ENCODE measurements around the gene VPREB1. TPM values are rescaled to one million over a fixed set of nuclear protein-coding genes. Genes with fewer than 3 reads are reported as not detected.

Gene VPREB1
- total RNA-seq, 1 experiment from 2014 or later, result not detected

GRCh38 chr22:22196833-22197477 is 47.6 kb upstream of the VPREB1 start:
- no peak overlapping the region for H3K27ac Mint-ChIP-seq
- TF ChIP-seq NFYB (CRISPR knock-in tag; conservative IDR thresholded peaks at IDR 0.05; ENCODE audit: low read depth) (no peak), ZNF138 (CRISPR knock-in tag; conservative IDR thresholded peaks at IDR 0.05) (no peak), CREB1 (CRISPR knock-in tag; IDR thresholded peaks at IDR 0.05) (no peak), ZNF121 (CRISPR knock-in tag; IDR thresholded peaks at IDR 0.05) (no peak), MAX (CRISPR knock-in tag; IDR thresholded peaks at IDR 0.05) (no peak), PREB (CRISPR knock-in tag; IDR thresholded peaks at IDR 0.05; ENCODE audit: borderline replicate concordance) (no peak), JUN (CRISPR knock-in tag; IDR thresholded peaks at IDR 0.05) (no peak), ZNF317 (CRISPR knock-in tag; IDR thresholded peaks at IDR 0.05; ENCODE audit: borderline replicate concordance, low read depth) (no peak), E2F5 (CRISPR knock-in tag; IDR thresholded peaks at IDR 0.05) (no peak), FOXK1 (CRISPR knock-in tag; IDR thresholded peaks at IDR 0.05) (no peak)
- TF ChIP-seq, protein P1, sequence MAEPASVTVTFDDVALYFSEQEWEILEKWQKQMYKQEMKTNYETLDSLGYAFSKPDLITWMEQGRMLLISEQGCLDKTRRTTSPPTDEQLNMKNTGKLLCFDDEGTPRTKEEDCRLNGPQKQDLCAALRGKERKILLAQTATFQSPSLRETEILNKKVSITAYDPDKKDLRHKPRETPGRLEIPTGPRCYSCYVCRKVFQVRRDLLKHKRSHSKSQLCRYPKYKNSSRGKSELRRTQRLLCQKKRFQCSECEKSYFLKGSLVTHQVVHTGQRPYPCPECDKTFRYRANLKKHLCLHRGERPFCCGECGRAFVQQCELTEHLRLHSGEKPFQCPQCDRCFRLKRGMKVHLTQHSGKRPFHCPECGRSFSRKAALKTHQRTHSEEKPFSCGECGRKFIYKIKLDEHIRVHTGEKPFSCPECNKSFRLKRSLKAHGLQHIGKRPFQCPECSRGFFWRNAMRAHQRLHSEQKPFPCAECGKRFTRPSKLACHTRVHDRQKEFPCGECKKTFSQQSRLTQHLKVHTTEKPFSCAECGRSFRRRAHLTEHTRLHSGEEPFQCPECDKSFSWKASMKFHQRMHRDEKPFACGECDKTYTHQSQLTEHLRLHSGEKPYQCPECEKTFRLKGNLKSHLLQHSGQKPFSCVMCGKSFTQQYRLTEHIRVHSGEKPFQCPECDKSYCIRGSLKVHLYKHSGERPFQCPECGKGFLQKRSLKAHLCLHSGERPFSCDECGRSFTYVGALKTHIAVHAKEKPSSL (CRISPR knock-in tag; conservative IDR thresholded peaks at IDR 0.05), result no peak
- no peak for ATAC-seq
- H3K4me3 Mint-ChIP-seq, result no peak overlapping the region
- DNase-seq (ENCODE audit: low spot score), result no peak
- peaks cover 100% of the 10 kb centered on the region for H3K27me3 Mint-ChIP-seq (ENCODE audit: low read depth)
- peaks cover 4% of the 10 kb centered on the region for H3K4me1 Mint-ChIP-seq
- ChIA-PET POLR2A (no interaction called here), CTCF (interaction anchor here (0.6 to 2.1 kb wide), 7 partner anchors 11 to 146 kb away, joined by 3 to 22 read pairs (median 7); no protein-coding TSS in a partner anchor)
- H3K36me3 Mint-ChIP-seq, result no peaks in the 10 kb centered on the region
- no peaks in the 10 kb centered on the region for H3K9me3 Mint-ChIP-seq

DNA sequence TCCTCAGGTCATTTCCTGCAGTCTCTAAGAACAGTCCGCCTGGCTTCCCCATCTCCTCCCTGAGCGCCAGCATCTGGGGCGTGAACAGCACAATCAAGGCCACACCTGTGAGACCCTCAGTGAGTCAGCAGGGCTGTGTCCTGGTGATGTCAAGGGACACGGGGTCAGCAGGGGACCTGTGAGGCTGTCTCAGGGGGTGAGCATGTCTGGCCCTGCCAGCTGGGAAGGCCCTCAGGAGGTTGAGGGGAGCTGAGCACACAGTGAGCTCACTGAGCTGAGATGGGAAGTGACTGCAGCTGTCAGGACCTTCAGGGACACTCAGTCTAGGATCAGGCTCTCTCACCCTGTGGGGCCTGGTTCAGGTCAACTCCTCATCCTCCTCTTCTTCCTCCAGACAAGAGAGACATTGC is 46.6 kb upstream of the VPREB1 start:
- peaks cover 100% of the 10 kb centered on the region for H3K27me3 Mint-ChIP-seq (ENCODE audit: low read depth)
- no peak for TF ChIP-seq ZNF138 (CRISPR knock-in tag; conservative IDR thresholded peaks at IDR 0.05)
- TF ChIP-seq TCF7 (CRISPR knock-in tag; IDR thresholded peaks at IDR 0.05; ENCODE audit: low read depth), result no peak
- TF ChIP-seq, protein P2, sequence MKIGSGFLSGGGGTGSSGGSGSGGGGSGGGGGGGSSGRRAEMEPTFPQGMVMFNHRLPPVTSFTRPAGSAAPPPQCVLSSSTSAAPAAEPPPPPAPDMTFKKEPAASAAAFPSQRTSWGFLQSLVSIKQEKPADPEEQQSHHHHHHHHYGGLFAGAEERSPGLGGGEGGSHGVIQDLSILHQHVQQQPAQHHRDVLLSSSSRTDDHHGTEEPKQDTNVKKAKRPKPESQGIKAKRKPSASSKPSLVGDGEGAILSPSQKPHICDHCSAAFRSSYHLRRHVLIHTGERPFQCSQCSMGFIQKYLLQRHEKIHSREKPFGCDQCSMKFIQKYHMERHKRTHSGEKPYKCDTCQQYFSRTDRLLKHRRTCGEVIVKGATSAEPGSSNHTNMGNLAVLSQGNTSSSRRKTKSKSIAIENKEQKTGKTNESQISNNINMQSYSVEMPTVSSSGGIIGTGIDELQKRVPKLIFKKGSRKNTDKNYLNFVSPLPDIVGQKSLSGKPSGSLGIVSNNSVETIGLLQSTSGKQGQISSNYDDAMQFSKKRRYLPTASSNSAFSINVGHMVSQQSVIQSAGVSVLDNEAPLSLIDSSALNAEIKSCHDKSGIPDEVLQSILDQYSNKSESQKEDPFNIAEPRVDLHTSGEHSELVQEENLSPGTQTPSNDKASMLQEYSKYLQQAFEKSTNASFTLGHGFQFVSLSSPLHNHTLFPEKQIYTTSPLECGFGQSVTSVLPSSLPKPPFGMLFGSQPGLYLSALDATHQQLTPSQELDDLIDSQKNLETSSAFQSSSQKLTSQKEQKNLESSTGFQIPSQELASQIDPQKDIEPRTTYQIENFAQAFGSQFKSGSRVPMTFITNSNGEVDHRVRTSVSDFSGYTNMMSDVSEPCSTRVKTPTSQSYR (CRISPR knock-in tag; IDR thresholded peaks at IDR 0.05), result no peak
- no peak for TF ChIP-seq GABPB1 (CRISPR knock-in tag; IDR thresholded peaks at IDR 0.05)
- TF ChIP-seq FOXK1 (CRISPR knock-in tag; IDR thresholded peaks at IDR 0.05), result no peak
- no peak for TF ChIP-seq GTF2I (CRISPR knock-in tag; conservative IDR thresholded peaks at IDR 0.05)
- DNase-seq (ENCODE audit: low spot score) (no peak), ATAC-seq (no peak)
- ChIA-PET CTCF (interaction anchor here (1.1 to 1.9 kb wide), 3 partner anchors 10 to 87 kb away, joined by 3 to 7 read pairs (median 5); no protein-coding TSS in a partner anchor), POLR2A (no interaction called here)
- no peak overlapping the region for H3K4me3 Mint-ChIP-seq
- H3K36me3 Mint-ChIP-seq, result no peaks in the 10 kb centered on the region
- H3K27ac Mint-ChIP-seq, result no peak overlapping the region
- no peaks in the 10 kb centered on the region for H3K9me3 Mint-ChIP-seq
- peaks cover 4% of the 10 kb centered on the region for H3K4me1 Mint-ChIP-seq

All from WTC11 (cell line).